ENCODE data around the gene C5orf52. TPM values are rescaled to one million over a fixed set of nuclear protein-coding genes. Genes with fewer than 3 reads are reported as not detected.
A peak's percentile ranks its signal among the peaks of the same experiment; 100 is the strongest.
"Not testable (repeated sequence)": the region's sequence is repeated elsewhere in the genome, so short reads cannot be mapped to it uniquely, and the experiment has no call there.

Gene C5orf52
- total and polyA plus RNA-seq, 3 experiments from 2014 or later, result not detected

DNA sequence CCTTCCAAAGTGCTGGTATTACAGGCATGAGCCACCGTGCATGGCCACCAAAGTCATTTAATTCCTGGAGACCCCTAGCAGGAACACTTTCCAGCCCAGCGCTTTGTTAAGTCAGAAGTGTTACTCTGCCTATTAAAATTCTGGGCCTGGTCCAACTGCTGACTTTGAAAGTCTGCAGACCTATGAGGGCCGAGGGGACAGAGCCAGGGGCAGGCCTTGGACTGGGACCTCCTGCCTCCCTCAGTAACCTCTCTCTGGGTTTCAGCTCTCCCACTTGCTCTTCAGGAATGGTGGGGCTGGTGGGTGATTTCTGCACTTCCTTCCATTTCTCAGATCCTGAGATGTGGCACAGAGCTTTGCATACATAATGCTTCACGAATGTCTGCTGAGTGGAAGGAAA lies 9.7 kb downstream of the C5orf52 start:
- DNase-seq, result no peak
- Mint-ChIP-seq H3K36me3 (no peaks in the 10 kb centered on the region), H3K27ac (no peak overlapping the region), H3K4me1 (no peaks in the 10 kb centered on the region), H3K27me3 (peaks cover 0 to 4% of the 10 kb centered on the region in 2 donors), H3K4me3 (no peak overlapping the region), H3K9me3 (no peaks in the 10 kb centered on the region)
- H3K4me3 ChIP-seq (ENCODE audit: low read length), result no peak overlapping the region
- no peak overlapping the region for H3K27ac ChIP-seq (ENCODE audit: low read depth, low read length)
- ChIA-PET POLR2A (no interaction called here), CTCF (interaction anchor here (1.2 to 1.5 kb wide), 2 partner anchors 10 to 14 kb away, joined by 3 to 4 read pairs; partner anchors contain the start of gene C5orf52)
- H3K36me3 ChIP-seq (ENCODE audit: insufficient read depth, low read length), result no peaks in the 10 kb centered on the region
- no peaks in the 10 kb centered on the region for H3K4me1 ChIP-seq (ENCODE audit: insufficient read depth, low read length)
- H3K9me3 ChIP-seq (ENCODE audit: low read length), result no peaks in the 10 kb centered on the region
- H3K27me3 ChIP-seq (ENCODE audit: insufficient read depth, low read length, poor library complexity, severe bottlenecking), result no peaks in the 10 kb centered on the region

DNA sequence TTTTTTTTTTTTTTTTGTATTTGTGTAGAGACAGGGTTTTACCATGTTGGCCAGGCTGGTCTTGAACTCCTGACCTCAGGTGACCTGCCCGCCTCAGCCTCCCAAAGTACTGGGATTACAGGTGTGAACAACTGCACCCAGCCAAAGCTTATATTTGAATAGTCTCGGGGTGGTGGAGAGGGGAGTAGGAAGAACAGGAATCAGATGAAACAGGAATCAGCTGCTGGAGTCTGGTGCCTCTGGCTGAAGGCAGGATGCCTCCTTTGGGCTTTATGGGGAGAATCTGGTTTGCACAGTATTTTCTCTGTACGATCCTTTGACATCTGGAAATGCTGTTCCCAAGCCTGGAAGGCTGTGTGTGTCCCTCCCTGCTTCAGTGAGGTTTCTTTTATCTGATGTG lies 10.9 kb downstream of the C5orf52 start:
- no peak for DNase-seq
- Histone ChIP-seq H3K36me3 (ENCODE audit: insufficient read depth, low read length) (no peaks in the 10 kb centered on the region), H3K27ac (ENCODE audit: low read depth, low read length) (no peak overlapping the region), H3K9me3 (ENCODE audit: low read length) (no peaks in the 10 kb centered on the region), H3K4me1 (ENCODE audit: insufficient read depth, low read length) (no peaks in the 10 kb centered on the region), H3K27me3 (ENCODE audit: insufficient read depth, low read length, poor library complexity, severe bottlenecking) (no peaks in the 10 kb centered on the region), H3K4me3 (ENCODE audit: low read length) (no peak overlapping the region)
- Mint-ChIP-seq H3K27me3 (peaks cover 0 to 4% of the 10 kb centered on the region in 2 donors), H3K9me3 (no peaks in the 10 kb centered on the region), H3K27ac (no peak overlapping the region), H3K36me3 (no peaks in the 10 kb centered on the region), H3K4me3 (no peak overlapping the region), H3K4me1 (no peaks in the 10 kb centered on the region)
- ChIA-PET POLR2A (interaction anchor here (0.6 kb wide), 1 partner anchor 210 kb away, joined by 3 read pairs; no protein-coding TSS in a partner anchor), CTCF (interaction anchor here (0.6 to 0.7 kb wide), 2 partner anchors 198 to 242 kb away, joined by 3 to 4 read pairs; no protein-coding TSS in a partner anchor)

DNA sequence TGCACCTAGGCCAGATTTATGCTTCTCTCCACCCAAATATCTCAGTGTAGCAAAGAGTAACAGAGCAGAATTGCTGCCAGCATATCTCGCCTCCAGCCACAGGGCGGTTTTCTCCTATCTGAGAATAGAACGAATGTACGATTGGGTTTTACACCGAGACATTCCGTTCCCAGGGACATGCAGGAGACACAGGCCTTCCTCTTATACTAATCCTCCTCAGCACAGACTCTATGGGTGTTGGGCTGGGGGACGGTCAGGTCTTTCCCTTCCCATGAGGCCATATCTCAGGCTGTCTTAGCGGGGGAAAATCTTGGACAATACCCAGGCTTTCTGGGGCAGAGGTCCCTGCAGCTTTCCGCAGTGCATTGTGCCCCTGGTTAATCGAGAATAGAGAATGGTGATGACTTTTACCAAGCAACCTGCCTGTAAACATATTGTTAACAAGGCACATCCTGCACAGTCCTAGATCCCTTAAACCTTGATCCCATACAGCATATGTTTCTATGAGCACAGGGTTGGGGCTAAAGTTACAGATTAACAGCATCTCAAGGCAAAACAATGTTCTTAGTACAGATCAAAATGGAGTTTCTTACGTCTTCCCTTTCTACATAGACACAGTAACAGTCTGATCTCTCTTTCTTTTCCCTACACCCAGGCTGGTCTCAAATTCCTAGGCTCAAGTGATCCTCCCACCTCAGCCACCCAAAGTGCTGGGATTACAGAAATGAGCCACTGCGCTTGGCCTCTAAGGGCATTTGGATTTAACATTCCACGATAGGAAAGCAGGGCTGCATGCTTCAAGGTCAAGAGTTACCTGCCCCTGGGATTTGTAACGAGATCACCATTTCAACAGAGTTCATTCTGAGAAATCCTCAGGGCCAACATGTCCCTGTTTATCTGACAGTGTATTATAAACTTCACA lies 15.2 kb downstream of the C5orf52 start:
- DNase-seq, H3K4me3 Mint-ChIP-seq: not testable (repeated sequence)

DNA sequence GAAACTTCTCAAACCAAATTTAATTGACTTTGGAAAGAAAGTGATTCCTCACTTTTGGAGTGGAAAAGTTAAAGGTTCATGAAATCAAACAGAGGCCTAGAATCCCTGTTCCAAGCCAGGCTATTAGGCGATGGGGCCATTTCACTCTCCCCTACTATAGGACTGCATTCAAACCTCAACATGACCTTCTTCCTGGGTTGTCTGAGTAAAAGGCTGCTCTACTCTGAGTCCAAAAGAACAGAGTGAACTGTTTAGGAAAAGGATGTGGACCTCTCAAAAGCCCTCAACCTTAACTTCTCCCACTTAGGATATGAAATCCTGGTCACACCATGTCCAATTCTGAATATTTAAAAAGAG lies 15.8 kb downstream of the C5orf52 start:
- Histone ChIP-seq H3K27me3 (ENCODE audit: insufficient read depth, low read length, poor library complexity, severe bottlenecking) (no peaks in the 10 kb centered on the region), H3K36me3 (ENCODE audit: insufficient read depth, low read length) (no peaks in the 10 kb centered on the region), H3K9me3 (ENCODE audit: low read length) (no peaks in the 10 kb centered on the region), H3K27ac (ENCODE audit: low read depth, low read length) (no peak overlapping the region), H3K4me1 (ENCODE audit: insufficient read depth, low read length) (no peaks in the 10 kb centered on the region), H3K4me3 (ENCODE audit: low read length) (no peak overlapping the region)
- ChIA-PET CTCF (no interaction called here), POLR2A (no interaction called here)
- Mint-ChIP-seq H3K9me3 (no peaks in the 10 kb centered on the region), H3K4me1 (no peaks in the 10 kb centered on the region), H3K27ac (peak overlapping the region in 1 of 8 donors; percentile 58), H3K27me3 (peaks cover 2 to 5% of the 10 kb centered on the region in 2 donors), H3K36me3 (no peaks in the 10 kb centered on the region), H3K4me3 (no peak overlapping the region)
- DNase-seq, result no peak

More for the DNA sequence above, 15.2 kb downstream of the C5orf52 start:
- H3K27me3 ChIP-seq (ENCODE audit: insufficient read depth, low read length, poor library complexity, severe bottlenecking); CTCF ChIA-PET; H3K4me1 Mint-ChIP-seq; H3K9me3 ChIP-seq (ENCODE audit: low read length); H3K27ac Mint-ChIP-seq; H3K4me3 ChIP-seq (ENCODE audit: low read length); POLR2A ChIA-PET; H3K36me3 Mint-ChIP-seq; H3K27ac ChIP-seq (ENCODE audit: low read depth, low read length); H3K4me1 ChIP-seq (ENCODE audit: insufficient read depth, low read length); H3K9me3 Mint-ChIP-seq; H3K27me3 Mint-ChIP-seq; H3K36me3 ChIP-seq (ENCODE audit: insufficient read depth, low read length): not testable (repeated sequence)

DNA sequence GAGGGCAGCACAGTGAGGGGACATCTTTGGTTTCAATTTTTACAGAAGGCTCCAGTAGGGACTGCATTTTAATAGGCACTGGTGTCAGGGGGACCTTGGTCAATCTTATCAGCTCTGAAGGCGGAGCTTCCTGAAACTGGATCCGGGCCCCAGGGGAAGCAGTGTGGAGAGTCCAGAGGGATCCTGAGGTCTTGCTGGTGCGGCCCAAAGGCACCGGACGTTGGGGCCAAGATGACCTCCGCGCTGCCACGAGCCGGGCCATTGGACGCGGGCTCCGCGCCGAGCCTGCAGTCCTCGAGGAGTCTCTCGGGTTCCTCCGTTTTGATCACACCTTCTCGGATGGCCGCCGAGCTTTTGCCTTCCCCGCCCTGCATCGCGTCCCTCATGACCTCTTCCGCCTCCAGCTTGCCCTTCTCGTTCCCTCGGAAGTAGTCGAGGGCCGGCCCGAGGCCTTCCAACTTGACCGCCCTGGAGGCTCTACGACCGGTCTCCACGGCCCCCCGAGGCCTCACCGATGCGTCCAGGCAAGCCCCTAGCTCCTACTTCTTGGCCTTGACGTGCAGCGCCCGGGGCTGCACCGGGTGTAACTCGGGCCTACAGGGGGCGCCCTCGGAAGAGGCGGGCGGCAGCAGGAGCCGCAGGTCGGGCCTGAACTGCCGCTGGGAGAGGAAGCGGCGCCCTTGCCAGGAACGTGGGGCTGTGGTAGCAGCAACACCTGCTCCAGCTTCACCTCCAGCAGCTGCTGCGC lies 18.8 kb downstream of the C5orf52 start:
- Mint-ChIP-seq H3K36me3 (no peaks in the 10 kb centered on the region), H3K27ac (no peak overlapping the region), H3K27me3 (peaks cover 0 to 7% of the 10 kb centered on the region in 2 donors), H3K4me3 (peak overlapping the region in 1 of 7 donors; percentile 59), H3K4me1 (no peaks in the 10 kb centered on the region), H3K9me3 (no peaks in the 10 kb centered on the region)
- H3K27me3 ChIP-seq (ENCODE audit: insufficient read depth, low read length, poor library complexity, severe bottlenecking), result no peaks in the 10 kb centered on the region
- no peaks in the 10 kb centered on the region for H3K9me3 ChIP-seq (ENCODE audit: low read length)
- ChIA-PET POLR2A (no interaction called here), CTCF (interaction anchor here (1.1 to 1.6 kb wide), 3 partner anchors 19 to 53 kb away, joined by 3 to 5 read pairs (median 3); partner anchors contain the start of gene LSM11)
- no peaks in the 10 kb centered on the region for H3K36me3 ChIP-seq (ENCODE audit: insufficient read depth, low read length)
- peak in 3 of 5 donors; percentile 7 to 49 (median 17) for DNase-seq
- H3K4me3 ChIP-seq (ENCODE audit: low read length), result no peak overlapping the region
- no peaks in the 10 kb centered on the region for H3K4me1 ChIP-seq (ENCODE audit: insufficient read depth, low read length)
- H3K27ac ChIP-seq (ENCODE audit: low read depth, low read length), result no peak overlapping the region

DNA sequence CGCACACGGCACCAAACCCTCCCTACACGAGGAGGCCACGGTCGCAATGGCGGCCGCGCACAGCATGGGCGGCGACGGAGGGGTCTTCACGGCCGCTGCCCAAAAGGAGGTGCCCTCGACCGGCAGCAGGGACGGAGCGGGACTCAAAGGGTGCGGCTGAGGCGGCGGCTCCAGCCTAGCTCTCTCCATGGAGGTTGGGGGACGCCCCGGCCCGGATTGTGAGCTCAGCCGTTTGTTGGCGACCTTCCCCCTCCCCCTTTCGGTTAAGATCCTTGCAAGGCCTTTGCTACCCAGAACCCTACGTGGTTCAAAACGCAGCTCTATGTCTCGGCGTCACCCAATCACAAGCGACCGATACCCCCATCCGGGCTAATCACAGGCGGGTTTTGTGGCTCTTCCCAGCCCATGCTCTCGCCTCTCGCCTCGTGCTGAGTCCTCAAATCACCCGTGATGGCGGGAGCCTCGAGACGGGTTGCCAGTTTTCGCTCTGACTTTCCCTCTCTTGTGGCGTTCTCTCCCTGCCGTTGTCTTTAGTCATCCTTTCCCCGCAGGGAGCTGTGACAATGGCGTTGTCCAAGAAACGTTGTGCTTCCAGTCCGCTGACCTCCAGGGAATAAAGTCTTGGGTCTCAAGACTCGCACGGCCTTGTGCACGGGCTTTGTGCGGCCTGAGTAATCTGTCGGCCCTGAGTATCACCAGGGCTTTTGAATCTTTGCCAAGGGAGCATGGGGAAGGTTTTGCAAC lies 19.5 kb downstream of the C5orf52 start:
- no peaks in the 10 kb centered on the region for H3K9me3 ChIP-seq (ENCODE audit: low read length)
- Mint-ChIP-seq H3K4me1 (no peaks in the 10 kb centered on the region), H3K27ac (no peak overlapping the region), H3K9me3 (no peaks in the 10 kb centered on the region), H3K4me3 (peak overlapping the region in 1 of 7 donors; percentile 59), H3K27me3 (peaks cover 0 to 10% of the 10 kb centered on the region in 2 donors), H3K36me3 (no peaks in the 10 kb centered on the region)
- H3K4me1 ChIP-seq (ENCODE audit: insufficient read depth, low read length), result no peaks in the 10 kb centered on the region
- H3K4me3 ChIP-seq (ENCODE audit: low read length), result no peak overlapping the region
- POLR2A ChIA-PET, result no interaction called here
- CTCF ChIA-PET, result interaction anchor here (1.1 to 1.6 kb wide), 2 partner anchors 20 to 40 kb away, joined by 3 read pairs; no protein-coding TSS in a partner anchor
- H3K36me3 ChIP-seq (ENCODE audit: insufficient read depth, low read length), result no peaks in the 10 kb centered on the region
- no peaks in the 10 kb centered on the region for H3K27me3 ChIP-seq (ENCODE audit: insufficient read depth, low read length, poor library complexity, severe bottlenecking)
- H3K27ac ChIP-seq (ENCODE audit: low read depth, low read length), result no peak overlapping the region
- no peak for DNase-seq

DNA sequence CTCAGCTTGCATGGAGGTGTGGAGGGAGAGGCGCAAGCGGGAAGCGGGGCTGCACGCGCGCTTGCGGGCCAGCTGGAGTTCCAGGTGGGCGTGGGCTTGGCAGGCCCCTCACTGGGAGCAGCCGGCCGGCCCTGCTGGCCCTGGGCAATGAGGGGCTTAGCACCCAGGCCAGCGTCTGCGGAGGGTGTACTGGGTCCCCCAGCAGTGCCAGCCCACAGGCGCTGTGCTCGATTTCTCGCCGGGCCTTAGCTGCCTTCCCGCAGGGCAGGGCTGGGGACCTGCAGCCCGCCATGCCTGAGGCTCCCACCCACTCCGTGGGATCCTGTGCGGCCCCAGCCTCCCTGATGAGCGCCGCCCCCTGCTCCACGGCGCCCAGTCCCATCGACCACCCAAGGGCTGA lies 22.5 kb downstream of the C5orf52 start:
- POLR2A ChIA-PET, H3K9me3 Mint-ChIP-seq, CTCF ChIA-PET: not testable (repeated sequence)

More for the DNA sequence above, 22.5 kb downstream of the C5orf52 start:
- not testable (repeated sequence) for H3K4me1 Mint-ChIP-seq; H3K27ac ChIP-seq (ENCODE audit: low read depth, low read length); H3K4me3 Mint-ChIP-seq; H3K4me3 ChIP-seq (ENCODE audit: low read length); DNase-seq; H3K4me1 ChIP-seq (ENCODE audit: insufficient read depth, low read length); H3K36me3 ChIP-seq (ENCODE audit: insufficient read depth, low read length); H3K27ac Mint-ChIP-seq; H3K9me3 ChIP-seq (ENCODE audit: low read length); H3K27me3 ChIP-seq (ENCODE audit: insufficient read depth, low read length, poor library complexity, severe bottlenecking); H3K36me3 Mint-ChIP-seq
- H3K27me3 Mint-ChIP-seq, result peaks cover 4 to 13% of the 10 kb centered on the region in 2 donors
